Raji (cell line): ENCODE results near the gene NUDT16L1.

ENCODE experiments used
- POLR2A ChIP-seq: IDR thresholded peaks from 2 replicates; pipeline ENCODE4 v1.6.1; 2011; ENCODE audit warnings: low read depth, low read length, control low read depth; ENCODE audit not compliant: insufficient read depth

Gene NUDT16L1

GRCh38 chr16:4660454-4661007 lies 32.8 kb upstream of the NUDT16L1 start:
- TF ChIP-seq POLR2A: no peak

DNA sequence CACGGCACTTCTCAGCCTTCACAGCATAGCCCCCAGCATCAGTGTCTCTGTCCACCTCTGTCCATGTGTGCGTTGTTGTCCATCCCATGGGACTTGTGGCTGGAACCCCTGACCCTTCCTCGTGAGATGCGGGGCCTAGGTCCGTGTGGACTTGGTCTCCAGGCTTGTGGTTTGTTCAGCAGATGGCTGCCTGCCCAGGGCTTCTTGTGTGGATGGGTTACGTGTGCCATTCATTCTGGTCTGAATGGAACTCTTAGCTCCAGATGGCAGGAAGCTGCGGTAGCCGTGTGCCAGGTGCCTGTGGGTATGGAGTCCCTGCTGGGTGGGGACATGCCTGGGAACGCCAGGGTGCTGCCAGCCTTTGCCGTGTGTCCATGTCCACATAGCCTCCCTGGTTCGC lies 31.7 kb upstream of the NUDT16L1 start:
- TF ChIP-seq POLR2A: no peak

GRCh38 chr16:4663465-4663776 lies 29.9 kb upstream of the NUDT16L1 start:
- TF ChIP-seq POLR2A: no peak

DNA sequence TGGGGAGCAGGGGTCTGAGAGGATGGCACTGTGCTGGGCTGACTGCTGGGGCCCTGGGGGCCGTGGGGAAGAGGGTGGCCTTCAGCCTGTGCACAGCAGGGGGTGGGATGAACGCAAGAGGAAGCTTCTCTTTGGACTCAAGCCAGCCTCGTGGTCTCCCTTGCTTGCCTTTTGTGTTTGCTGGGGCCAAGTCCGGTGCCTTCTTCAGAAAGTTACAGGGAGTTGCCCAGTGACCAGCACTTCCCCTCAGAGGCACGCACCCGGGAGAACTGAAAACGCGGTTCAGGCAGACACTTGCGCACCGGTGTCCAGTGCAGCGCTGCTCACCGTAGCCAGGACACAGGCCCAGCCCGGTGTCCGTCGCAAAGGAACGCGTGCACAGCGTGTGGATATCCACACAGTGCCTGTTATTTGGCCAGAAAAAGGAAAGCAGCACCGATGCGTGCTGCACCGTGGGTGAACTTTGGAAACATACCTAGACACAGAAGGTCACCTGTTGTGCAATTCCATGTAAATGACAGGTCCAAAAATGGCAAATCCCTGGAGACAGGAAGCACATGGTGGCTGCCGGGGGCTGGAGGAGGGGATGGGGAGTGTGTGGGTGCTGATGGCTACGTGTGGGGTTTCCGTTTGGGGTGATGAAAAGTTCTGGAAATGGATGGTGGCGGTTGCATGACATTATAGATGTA lies 29.4 kb upstream of the NUDT16L1 start:
- TF ChIP-seq POLR2A: no peak

DNA sequence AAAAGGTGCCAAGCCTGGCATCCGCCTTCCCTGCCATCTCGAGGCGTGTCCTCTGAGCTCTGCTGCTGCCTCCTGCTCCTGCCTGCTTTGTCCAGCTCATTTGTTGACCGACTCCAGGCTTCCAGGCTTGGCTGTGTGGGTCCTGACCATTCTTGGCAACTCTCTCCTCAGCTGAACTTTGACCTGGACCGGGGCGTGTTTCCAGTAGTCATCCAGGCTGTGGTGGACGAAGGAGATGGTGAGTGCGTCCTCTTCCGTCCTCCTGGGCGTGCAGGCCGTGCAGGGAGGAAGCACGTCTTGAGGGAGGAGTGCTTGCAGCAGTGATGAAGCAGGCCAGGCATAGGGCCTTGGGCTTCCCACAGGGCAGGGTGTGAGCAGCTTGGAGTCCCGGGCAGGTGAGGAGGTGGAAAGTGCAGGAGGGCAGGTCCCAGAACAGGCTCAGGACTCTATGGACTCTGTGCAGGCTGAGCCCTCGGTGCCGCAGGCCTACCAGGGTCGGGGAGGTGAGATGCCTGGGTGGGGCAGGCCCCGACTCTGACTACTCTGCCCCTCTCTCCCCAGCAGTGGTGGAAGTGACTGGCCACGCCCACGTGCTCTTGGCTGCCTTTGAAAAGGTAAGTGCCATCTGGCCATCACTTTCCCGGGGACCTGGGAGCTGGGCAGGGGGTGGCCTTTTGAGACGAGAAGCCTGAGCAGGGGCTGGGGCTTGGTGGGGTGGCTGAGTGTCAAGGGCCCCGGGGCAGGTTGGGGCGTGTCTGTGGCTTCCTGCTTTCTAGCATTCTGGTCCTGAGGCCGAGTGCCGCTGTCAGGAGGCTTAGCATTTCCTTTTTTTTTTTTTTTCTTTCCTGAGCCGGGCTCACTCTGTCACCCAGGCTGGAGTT lies 28.6 kb upstream of the NUDT16L1 start:
- no peak for TF ChIP-seq POLR2A

- TF ChIP-seq POLR2A: no peak
These were observed 26.7 kb upstream of the NUDT16L1 start for GRCh38 chr16:4666537-4667202.

DNA sequence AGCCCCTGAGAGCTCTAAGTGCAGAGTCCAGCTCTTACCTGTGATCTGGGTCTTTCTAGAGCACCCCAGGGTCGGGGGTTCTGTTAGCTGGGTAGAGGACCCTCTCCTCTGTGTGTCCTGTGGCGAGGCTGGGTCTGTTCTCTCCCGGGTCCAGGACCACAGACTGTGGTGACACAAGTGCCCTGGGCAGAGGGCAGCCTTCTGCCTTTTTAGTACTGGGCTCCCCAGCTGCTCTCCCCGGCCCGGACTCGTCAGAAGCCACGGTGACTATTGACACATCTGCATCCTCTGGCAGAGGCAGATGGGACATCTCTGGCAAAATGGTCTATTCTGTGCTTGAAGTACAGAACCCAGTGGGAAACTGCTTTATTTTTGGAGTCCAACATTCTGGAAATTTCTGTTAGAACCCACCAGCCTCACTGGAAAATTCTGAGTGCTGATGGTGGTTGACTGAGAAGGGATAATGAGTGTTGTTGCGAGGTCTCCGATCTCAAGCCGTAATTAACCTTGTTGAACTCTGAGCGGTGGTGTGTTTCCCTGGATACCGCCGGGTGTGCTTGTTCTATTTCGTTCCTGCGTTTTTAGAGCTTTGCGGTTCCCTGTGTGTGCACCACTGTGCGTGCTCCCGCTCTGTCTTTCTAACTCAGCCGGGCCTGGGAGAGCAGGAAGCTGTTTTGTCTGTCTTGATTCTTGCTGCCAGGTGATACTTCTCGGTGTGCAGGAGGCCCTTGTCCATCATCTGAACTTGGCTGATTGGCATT lies 26.0 kb upstream of the NUDT16L1 start:
- TF ChIP-seq POLR2A: no peak

DNA sequence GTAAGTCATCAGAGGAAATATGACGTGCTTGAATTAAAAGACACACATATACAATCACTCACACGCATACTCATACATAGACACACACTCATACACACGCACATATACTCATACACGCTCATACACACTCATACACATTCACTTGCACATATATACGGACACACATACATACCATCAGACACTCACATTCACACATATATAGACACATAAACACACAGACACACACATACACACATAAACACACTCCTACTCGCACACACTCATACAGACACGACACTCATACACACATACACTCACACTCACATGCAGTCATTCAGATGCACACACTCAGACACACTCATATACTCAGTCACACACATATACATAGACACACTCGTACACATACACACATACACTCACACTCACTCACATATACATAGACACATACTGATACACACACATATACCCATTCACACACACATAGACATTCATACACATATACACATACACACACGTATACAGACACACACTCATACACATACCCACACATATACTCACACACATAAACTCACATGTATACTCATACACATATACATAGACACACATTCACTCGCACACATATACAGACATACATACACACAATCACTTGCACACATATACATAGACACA lies 24.9 kb upstream of the NUDT16L1 start:
- TF ChIP-seq POLR2A: no peak

DNA sequence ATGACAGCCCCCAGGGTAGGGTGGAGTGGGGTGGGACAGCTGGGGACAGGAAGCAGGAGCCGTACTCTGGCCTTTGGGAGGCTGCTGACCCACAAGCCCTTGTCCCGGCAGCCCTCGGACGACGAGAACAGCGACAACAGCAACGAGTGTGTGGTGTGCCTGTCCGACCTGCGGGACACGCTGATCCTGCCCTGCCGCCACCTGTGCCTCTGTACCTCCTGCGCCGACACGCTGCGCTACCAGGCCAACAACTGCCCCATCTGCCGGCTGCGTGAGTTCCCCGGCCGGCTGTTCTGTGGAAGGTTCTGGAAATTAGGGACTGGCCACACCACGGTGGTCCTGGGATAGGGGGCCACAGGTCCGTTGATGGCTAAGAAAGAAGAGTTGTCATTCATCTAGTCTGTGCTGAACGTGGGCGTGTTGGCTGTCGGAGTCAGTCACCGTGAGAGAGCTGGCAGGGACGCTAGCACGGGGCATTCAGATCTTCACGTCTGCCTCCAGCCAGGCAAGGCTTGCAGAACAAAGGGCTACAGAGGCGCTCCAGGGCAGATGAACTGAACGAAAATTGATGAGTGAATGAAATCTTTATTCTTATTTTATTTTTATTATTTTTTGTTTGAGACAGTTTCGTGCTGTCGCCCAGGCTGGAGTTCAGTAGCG lies 19.8 kb upstream of the NUDT16L1 start:
- TF ChIP-seq POLR2A: no peak

GRCh38 chr16:4674926-4675530 lies 18.3 kb upstream of the NUDT16L1 start:
- no peak for TF ChIP-seq POLR2A

DNA sequence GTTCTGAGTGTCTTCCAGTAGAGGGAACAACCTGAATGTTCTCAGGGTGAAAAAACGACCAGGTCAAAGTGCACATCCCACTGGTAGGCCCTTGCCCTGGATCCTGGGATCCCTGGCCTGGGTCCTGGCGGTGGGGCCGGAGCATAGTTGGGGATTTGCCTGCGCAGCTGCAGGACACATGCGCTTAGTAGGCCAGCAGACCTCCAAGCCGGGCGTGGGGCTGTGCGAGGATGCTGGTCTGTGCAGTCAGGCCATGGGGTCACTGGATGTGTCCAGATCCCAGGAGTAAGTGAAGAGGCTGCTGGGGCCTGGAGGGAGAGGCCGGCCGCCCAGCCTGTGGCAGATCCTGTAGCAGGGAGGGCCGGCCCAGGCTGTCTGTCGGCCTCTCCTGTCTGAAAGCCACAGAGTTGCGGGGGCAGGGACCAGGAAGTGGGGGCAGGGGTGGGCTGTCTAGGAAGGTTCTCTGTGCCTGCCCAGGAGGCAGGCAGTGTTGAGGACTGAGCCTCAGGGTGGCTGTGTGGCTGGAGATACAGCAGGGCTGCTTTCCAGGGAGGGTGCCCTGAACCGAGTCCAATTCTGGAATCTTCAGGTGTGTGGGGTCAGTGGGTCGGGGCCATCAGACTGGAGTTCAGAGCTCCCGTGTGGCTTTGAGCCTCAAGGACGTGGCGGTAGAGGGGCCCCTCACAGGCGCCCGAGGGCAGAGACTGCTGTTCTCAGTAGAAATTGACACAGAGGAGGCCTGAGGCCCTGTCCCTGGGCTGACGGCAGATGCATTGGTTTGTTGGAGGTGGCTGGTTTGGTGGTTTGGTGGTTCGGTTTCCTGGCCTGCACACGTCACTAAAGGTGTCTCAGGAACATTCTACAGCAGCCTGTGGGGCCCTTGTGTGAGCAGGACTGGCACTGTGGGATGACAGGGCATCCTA lies 17.2 kb upstream of the NUDT16L1 start:
- no peak for TF ChIP-seq POLR2A

GRCh38 chr16:4676831-4677230 lies 16.5 kb upstream of the NUDT16L1 start:
- TF ChIP-seq POLR2A: no peak

- TF ChIP-seq POLR2A: no peak
These were observed 16.0 kb upstream of the NUDT16L1 start for GRCh38 chr16:4677390-4677789.
